IPS-11a (cell line): Measurements from ENCODE around the gene LRRC51.
A peak's percentile ranks its signal among the peaks of the same experiment; 100 is the strongest.
"Not testable (repeated sequence)": the region's sequence is repeated elsewhere in the genome, so short reads cannot be mapped to it uniquely, and the experiment has no call there.

Experiments
- H3K4me3 ChIP-seq: one replicate; pipeline ENCODE4 v1.5.1; 2013; ENCODE audit warnings: low read depth, low read length, control low read depth

LRRC51 gene

DNA sequence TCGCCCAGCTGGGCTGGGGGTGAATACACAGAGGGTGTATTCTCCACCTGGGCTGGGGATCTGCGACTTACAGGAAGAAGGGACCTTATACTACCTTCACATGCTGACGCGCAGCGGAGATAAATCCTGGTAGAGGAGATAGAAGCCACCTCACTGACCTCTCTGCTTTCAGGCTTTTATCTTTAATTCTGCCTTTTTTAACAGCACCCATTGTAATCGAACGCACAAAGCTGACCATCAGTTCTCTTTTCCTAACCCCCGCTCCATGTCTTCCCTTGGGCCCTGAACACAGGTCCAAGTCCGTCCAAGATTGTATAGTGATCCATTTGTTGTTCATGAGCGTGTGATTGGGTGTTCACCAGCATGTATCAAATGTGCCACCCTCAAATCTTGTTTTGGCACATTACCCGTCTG is 23.1 kb downstream of the LRRC51 start:
- H3K4me3 ChIP-seq: peak overlapping the region; percentile 28

DNA sequence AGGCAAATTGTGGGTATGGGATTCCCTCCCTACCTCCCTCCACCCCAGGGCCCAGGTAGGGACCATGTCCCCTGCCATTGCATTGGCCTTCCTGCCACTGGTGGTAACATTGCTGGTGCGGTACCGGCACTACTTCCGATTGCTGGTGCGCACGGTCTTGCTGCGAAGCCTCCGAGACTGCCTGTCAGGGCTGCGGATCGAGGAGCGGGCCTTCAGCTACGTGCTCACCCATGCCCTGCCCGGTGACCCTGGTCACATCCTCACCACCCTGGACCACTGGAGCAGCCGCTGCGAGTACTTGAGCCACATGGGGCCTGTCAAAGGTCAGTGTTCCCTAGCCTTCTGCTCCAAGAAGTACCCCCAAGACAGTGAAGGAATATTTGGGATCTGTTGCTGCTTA is 25.2 kb downstream of the LRRC51 start, which contains the start of gene TOMT:
Gene TOMT (plus strand): TSS at position 37 of the 400 bp plus-strand sequence. CDS start 28 bp downstream, at position 65.
- H3K4me3 ChIP-seq: no peak within 1 kb of the TSS

DNA sequence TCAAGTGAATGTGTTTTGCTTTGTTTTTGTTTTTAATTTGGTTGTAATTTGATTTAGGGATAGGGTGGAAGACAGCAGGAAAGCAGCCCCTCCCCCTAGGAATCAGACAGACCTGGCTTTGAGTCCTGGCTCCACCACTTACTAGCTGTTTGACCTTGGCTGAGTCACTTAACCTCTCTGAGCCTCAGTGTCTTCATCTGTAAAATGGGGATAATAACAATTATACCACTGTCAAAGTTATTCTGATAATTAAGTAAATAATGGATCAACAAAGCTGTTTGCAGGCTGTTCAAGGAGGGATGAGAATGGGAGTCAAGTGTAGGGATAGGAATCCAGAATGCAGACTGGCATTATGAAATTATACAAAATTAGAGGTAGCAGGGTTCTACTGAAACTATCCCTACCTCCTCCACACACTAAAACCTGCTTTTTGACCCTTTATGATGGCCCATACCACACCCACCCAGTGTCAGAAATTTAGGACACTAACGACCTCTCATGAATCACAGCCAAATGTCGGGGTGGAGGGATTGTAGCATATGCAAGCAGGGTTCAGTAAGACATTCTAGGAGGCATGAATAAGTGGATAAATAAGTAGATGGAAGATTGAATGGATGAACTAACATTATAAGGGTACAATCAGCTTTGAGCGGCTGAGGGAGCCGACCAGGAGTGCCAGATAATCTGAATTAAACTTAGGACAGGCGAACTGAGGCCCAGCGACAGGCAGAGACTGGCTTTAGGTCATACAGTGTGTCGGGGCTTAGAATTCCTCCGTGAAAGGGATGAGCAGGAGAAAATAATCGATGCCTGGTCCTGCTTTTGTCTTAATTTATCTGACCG is 30.9 kb downstream of the LRRC51 start:
- peak overlapping the region; percentile 86 for H3K4me3 ChIP-seq

DNA sequence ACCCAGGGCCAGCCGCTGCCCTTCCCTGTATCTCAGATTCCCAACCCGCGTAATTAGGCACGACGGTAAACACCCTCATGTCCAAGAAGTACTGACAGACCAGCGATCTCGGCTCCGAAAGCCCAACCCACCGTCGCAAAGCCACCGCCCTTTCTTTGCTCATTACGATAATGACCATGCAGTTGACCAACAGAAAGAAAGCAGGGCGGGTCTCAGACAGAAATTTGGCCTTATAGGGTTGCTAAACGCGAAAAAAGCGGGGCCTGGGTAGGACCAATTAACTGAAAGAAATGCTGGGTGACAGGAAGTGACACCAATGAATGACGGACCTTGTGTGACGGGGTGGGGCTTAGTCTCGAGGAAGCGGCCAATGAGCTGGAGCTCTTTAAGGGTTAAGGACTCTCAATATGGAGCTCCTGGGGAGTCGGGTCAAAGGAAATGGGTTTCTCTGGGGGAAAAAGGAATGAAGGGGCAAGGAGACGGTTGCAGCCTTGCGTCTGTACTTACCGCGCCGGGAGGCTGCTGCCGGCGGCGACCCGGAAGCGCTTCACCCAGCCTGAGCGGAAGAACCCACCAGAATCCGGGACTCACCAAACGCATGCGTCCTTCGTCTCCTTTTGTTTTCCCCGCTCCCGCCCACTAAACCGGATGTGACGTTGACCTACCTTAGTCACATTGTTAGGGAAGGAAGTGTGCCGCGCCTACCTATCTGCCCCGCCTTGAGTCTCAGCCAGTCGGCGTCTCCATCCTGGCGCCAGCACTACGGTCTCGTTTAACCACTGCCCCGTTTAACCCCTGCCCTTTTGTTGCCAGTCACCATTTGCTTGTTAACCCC is 31.7 kb downstream of the LRRC51 start, which contains the start of gene ANAPC15:
Gene ANAPC15 (minus strand): TSS at position 553 of the 835 bp plus-strand sequence. CDS start 1,419 bp downstream, outside the sequence.
- H3K4me3 ChIP-seq: peak within 1 kb of the TSS; percentile 86

DNA sequence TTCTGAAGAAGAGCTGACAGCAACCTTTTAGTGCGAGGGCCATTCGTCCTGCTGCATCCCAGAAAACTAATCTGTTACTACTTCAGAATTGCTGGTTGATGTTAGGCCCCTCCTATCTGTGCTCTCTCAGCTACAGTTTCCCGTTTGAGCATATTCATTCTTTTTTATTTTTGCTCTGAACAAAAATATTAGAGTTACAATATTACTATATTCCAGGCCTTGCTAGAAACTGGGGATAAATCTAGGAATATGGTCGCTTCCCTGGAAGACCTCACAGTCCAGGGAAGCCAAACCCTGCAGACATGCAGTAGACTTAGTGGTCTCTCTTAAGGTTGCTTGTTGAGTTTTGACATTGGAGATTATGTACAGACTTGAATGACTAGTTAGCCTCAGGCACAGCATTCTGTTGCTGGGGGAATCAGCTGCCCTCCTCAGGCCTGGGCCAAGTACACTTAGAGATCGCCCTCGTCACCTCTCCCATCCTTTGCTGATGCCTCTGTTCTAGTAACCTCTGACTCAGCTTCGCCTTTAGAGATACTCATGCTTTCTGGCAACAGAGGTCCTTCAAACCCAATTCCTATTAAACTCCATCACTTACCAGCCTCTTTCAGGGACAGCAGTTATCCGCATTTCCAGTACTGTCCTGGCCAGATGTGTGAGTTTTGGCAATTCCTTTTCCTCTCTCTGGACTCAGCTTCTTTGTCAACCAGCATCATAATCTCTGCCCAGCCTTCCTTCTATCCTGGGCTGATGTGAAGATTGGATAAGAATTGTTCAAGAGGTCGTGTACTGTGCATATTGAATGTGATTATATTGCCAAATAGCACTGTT is 32.5 kb downstream of the LRRC51 start:
- peak overlapping the region; percentile 86 for H3K4me3 ChIP-seq

DNA sequence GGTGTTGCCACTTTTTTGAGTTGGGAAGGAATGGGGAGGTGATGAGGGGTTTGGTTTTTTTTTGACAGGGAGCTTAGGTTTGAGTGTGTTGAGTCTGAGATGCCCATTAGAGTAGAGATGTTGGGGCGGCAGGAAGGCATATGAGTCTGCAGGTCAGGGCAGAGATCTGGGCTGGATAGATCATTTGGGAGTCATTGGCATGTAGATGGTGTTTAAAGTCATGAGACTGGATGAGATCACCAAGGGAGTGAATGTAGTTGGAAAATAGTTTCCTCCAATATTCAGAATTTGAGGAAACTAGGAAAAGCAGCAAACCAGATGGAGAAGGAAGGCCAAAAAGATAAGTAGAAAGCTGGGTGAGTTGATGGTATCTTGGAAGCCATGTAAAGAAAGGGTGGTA is 33.9 kb downstream of the LRRC51 start:
- H3K4me3 ChIP-seq: no peak overlapping the region

DNA sequence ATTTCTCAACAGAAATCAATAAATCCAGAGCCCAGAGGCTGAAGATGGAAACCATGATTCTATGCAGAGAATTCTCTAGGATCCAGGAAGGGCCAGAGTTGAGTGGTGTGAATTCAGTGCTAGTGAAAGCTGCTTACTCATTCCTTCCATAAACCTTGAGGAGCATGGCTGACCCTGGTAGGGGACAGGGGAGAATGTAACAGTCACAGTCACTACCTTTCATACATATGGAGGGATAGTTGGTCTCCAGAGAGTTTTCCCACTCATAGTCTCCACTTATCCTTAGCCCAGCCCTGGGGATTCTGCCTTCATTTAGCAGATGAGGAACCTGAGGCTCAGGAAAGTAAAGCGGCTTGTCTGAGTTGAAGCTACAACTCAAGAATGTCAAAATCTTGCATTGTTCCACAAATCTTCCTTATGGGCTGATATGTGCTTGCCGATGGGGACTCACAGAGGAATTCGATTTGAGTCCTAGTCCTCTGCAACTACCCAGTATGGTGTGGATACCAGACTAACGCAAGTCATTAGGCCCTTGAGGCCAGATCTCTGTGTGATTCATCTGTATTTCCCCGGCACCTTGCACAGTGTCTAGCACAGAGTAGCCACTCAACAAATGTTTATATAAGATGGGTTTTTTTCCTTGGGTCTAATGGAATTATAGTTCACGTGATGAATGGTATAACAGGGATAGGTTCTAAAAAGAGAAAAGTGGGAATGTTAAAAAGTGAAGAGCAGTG is 35.5 kb downstream of the LRRC51 start:
- H3K4me3 ChIP-seq: no peak overlapping the region

DNA sequence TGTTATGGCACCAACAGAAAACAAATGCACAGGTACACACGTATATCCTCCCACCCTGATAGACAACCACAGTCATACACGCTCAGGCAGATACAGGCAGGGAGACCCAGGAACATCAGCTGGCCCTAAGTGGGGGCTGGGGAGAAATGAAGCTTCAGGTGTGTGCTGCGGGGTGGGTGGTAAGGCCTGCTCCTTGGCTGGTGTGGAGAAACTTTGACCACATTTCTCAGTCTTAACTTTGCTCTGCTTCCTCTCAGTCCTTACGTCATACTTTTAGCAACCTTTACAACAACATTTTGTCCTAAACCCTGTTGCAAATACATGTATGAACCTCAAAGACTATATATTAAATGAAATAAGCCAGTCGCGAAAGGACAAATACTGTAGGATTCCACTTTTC is 38.5 kb downstream of the LRRC51 start:
- H3K4me3 ChIP-seq: no peak overlapping the region

DNA sequence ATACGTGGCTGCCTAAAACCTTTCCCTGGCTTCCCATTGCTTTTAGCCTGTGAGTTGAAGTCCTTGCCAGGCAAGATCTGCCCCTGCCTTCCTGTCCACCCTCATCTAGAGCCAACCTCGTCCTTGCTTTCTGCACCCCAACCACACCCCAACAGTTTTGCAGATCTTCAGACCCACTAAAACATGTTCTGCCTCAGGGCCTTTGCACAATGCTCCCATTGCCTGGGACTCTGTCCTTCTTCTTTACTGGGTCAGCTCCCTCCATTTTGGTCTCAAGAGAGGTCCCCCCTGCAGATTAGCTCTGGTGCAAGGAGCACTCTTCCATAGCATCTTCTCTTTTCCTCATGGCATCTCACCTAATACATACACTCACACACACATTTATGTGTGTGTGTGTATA is 40.3 kb downstream of the LRRC51 start:
- no peak overlapping the region for H3K4me3 ChIP-seq

DNA sequence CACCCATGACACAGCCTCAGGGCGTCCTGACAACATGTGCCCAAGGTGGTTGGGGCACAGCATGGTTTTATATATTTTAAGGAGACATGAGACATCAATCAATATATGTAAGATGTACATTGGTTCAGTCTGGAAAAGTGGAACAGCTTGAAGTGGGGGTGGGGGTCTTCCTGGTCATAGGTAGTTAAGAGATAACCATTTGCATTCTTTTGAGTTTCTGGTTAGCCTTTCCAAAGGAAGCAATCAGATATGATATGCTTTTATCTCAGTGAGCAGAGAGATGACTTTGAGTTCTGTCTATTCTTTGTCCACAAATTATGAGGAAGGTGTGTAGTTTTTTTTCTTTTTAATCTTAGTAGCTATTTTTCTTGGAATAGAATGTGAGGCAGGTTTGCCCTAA is 42.0 kb downstream of the LRRC51 start:
- no peak overlapping the region for H3K4me3 ChIP-seq

DNA sequence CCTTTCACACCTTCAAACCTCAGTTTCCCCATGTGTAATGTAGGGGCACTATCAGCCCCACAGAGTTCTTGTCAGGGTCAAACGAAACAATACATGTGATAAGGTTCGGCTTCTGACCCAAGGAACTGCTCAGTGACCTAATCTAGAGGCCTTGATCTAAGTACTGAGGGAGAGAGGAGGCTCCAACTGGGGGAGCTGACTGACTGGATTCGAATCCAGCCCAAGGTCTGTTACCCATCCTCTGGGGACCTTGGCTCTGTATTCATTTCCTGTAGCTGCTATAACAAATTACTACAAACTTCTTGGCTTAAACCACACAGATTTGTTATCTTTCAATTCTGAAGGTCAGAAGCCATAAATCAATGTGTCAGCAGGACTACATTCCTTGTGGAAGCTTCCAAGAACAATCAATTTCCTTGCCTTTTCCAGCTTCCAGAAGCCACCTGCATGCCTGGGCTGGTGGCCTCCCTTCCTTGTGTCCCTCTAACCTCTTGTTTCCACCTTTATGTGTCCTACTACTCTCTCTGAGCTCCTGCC is 42.5 kb downstream of the LRRC51 start:
- no peak overlapping the region for H3K4me3 ChIP-seq

DNA sequence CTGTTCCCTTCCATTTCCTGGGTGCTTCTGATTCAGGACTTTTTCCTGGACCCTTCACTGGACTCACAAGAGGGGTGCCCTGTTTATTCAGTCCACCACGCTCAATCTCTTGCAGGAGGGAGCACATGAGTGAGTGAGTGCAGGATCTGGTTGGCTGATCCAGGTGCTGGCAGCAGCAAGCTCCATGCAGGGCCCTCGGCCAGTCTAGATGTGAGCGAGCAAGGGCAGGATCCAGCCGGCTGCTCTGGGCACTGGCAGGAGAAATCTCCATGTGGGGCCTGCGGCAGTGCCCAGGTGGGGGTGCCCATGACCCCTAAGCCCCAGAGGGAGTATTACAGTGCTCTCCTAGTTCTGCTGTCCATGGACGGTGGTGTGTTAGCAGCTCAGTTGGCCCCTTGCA is 43.4 kb downstream of the LRRC51 start:
- no peak overlapping the region for H3K4me3 ChIP-seq

DNA sequence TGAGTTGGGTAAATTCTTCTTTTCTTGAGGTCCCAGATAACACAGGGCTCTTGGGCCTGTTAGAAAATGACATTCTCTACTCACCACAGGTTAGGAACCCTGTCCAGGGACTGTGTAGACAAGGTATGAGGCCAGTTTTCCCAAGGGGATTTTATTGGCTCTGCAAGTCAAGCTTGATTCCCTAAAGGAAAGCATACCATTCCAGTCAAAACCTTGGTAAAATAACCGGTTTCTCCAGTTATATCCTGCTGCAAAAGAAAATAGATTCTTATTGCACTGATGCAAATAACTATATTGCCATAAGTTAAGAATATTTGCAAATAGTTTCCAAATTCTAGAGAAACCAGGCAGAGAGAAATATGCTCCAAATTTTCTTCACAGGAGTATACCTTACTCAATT is 45.3 kb downstream of the LRRC51 start:
- H3K4me3 ChIP-seq: no peak overlapping the region

DNA sequence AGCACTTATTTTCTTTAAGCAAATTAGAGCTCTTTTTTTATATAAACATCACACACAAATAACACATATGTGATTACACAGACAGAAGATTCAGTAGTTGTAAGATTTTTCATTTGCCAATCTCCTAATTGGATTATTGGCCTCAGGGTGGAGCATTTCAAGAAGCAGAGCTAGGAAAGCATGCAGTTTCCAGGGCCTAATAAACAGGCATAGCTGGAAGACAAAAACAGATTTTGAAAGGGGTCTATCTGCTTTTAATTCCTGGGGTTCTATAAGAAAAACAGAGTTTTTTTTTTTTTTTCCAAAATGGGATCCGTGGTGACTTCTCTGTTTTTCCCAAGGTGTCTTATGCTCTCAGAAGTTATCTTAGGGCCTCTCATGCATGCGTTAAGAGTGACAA is 47.3 kb downstream of the LRRC51 start:
- no peak overlapping the region for H3K4me3 ChIP-seq

DNA sequence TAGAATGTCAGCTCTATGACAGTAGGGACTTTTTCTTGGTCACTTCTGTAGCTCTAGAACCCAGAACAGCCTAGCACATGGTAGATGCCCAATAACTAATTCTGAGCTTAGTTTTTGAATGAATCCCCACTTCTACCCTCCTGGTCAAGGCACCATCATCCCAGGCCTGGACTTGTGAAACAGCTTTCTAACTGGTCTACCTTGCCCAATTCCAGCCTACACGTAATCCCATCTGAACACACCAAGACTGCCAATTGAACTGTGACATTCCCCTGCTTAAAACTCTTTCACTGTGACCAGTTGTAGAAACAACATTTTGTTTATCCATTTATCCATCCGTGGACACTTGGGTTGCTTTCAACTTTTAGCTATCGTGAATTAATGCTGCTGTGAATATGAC is 48.7 kb downstream of the LRRC51 start:
- no peak overlapping the region for H3K4me3 ChIP-seq

DNA sequence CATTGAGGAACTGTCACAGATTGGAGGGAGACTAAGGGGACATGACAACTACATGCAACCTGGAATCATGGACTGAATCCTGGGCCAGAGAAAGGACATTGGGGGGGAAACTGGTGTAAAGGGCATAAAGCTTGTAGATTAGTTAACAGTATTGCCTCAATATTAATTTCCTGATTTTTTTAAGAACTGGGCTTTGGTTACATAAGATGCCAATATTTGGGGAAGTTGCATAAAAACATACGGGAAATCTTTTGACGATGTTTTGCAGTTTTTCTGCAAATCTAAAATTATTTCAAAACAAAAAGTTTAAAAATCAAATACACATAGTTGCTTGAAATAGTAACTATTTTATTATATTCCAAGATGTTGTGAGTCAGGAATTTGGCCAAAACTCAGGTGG is 52.0 kb downstream of the LRRC51 start:
- no peak overlapping the region for H3K4me3 ChIP-seq

DNA sequence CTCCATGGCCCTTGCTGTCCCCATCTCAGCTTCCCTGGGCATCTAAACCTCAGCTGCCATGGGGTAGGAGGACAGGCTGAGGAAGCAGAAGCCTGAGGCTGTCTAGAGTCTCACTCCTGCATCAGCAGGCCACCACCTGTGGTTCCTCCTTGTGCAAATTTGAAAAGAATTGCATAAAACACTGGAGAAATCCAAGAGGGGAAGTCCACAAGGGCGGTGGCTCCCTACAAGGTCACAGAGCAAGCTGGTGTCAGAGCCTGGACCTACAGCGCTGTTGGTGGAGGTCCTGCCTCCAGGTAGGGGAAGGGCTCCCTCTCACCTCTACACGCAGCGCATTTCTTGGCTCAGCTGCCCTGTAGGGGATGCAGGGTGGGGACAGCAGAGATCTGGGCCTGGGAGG is 54.8 kb downstream of the LRRC51 start, which contains the start of gene FOLR3:
Gene FOLR3 (plus strand): TSS at position 253 of the 400 bp plus-strand sequence. CDS start 228 bp downstream, outside the sequence.
- not testable (repeated sequence) for H3K4me3 ChIP-seq

DNA sequence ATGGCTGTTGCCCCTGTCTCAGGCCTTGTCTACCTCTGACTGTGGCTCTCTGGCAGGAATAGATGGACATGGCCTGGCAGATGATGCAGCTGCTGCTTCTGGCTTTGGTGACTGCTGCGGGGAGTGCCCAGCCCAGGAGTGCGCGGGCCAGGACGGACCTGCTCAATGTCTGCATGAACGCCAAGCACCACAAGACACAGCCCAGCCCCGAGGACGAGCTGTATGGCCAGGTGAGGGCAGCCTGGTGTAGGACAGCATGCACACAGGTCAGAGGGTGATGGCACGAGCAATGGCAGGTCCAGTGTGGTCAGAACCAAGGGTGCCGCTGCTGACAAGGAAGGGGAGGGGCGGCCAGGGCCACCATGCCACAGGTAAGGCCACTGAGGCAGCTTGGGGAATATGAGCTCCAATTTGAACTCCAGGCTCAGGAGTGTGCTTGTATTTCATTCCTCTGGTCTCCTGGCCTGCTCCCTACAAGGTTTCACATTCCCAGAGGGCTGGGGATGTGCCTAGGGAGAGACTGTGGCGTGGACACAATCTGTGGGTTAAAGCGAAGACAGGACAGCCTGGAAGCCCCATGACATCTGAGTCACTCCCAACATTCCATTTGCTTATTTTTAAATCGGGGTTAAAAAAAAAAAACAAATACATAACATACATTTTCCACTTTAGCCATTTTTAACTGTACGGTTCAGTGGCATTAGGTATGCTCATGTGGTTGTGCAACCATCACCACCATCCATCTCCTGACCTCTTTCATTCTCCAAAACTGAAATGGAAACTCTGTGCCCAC is 55.4 kb downstream of the LRRC51 start:
- H3K4me3 ChIP-seq: no peak overlapping the region

DNA sequence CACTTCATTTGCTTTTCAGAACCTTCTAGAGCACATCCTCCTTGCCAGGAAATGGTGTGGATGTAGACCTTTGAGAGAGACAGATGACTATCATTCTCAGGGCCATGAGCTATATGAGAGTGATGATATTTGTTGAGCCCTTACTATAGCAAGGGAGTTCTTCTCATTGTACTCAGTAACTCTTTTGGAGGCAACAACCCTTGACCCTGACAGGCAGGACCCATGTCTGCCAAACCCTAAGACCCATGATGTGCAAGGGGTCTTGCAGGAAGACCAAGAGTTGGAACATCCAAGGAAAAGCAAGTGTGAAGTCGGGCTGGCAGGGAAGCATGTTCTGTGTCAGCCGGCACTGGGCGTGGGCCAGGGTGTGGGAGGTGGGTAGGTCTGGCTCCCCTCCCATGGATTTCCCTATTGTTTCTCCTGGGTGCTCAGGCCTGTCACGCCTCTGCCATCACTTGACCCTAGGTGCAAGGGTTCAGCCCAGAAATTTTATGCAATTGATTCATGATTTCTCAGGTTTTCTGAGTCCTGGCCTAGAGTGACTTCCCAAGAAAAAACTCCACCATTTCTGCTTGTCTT is 56.1 kb downstream of the LRRC51 start:
- no peak overlapping the region for H3K4me3 ChIP-seq
